HL-60/S4 treated with phorbol 12-myristate 13-acetate at 8.2 ng/mL for 4 days and 3 days (cell line): ENCODE data around the gene UCN2.

Experiments used
- in situ Hi-C: fragments of 300-500 bp; cut with MboI; formaldehyde crosslinking; loops from 2 replicates; pipeline ENCODE4 v1.15.0; 2022; ENCODE audit warnings: low sequenced_read_pairs

The UCN2 gene

GRCh38 chr3:48591886-48592518 lies 28.4 kb upstream of the UCN2 start:
- in situ Hi-C loops: no loop called here

DNA sequence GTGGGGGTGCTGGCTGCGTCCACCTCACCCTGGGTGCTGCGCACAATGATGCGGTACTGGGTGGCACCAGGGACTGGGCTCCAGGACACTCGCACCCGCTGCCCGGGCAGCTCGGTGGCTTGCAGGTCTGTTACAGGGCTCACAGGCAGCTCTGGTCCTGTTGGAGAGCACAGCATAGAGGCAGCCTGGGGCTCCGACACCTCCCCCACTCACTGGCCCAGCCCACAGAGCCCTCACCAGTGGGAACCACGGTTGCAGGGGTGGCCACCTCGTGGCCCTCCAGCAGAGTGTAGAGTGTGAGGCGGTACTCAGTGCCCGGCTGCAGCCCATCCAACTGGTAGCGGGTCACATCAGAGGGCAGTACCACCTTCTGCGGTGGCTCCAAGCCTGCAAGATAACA lies 27.9 kb upstream of the UCN2 start:
- in situ Hi-C loops: no loop called here

DNA sequence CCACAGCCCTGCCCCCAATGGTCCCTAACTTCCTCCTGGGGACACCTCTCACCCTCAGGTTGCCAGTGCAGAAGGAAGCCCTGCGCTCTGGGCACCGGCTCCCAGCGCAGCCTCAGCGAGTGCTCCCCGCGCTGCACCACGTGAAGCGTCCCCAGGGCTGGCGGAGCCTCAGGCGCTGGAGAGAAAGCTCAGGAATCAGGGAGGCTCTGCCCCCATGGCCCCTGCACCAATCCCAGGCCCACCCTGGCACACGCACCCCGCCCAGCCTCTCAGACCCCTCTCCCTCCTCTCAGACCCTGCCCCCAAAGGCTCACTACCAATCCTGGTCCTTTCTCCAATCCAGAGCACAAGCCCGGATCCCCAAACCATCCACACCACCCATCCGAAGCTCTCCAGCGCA lies 24.6 kb upstream of the UCN2 start:
- in situ Hi-C loops: no loop called here

GRCh38 chr3:48587686-48588085 lies 24.1 kb upstream of the UCN2 start:
- in situ Hi-C loops: no loop called here

GRCh38 chr3:48585411-48585810 lies 21.8 kb upstream of the UCN2 start:
- in situ Hi-C loops: no loop called here

- in situ Hi-C loops: no loop called here
Measured at GRCh38 chr3:48584836-48585235, 21.3 kb upstream of the UCN2 start.

GRCh38 chr3:48581621-48582481 lies 18.3 kb upstream of the UCN2 start:
- in situ Hi-C loops: no loop called here

- in situ Hi-C loops: no loop called here
Measured at GRCh38 chr3:48576647-48577046, 13.1 kb upstream of the UCN2 start.

DNA sequence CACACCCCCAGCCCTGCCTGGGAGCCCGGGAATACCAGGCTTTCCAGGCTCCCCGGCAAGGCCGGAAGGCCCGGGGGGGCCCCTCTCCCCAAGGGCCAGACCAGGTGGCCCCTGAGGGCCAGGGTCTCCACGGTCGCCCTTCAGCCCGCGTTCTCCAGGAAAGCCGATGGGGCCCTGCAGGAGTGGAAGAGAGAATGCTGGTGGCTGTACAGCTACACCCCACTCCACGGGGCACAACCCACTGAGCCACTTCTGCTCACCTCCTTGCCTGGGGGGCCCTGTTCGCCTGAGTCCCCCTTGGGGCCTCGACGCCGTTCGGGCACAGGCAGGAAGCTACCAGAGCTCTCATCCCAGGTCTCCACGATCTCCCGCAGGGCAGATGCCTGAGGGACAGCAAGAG lies 11.8 kb upstream of the UCN2 start:
- in situ Hi-C loops: no loop called here

GRCh38 chr3:48573973-48574585 lies 10.5 kb upstream of the UCN2 start:
- in situ Hi-C loops: no loop called here

- in situ Hi-C loops: no loop called here
Measured at GRCh38 chr3:48572517-48572916, 8.9 kb upstream of the UCN2 start.

- in situ Hi-C loops: no loop called here
Measured at GRCh38 chr3:48571938-48572337, 8.4 kb upstream of the UCN2 start.

DNA sequence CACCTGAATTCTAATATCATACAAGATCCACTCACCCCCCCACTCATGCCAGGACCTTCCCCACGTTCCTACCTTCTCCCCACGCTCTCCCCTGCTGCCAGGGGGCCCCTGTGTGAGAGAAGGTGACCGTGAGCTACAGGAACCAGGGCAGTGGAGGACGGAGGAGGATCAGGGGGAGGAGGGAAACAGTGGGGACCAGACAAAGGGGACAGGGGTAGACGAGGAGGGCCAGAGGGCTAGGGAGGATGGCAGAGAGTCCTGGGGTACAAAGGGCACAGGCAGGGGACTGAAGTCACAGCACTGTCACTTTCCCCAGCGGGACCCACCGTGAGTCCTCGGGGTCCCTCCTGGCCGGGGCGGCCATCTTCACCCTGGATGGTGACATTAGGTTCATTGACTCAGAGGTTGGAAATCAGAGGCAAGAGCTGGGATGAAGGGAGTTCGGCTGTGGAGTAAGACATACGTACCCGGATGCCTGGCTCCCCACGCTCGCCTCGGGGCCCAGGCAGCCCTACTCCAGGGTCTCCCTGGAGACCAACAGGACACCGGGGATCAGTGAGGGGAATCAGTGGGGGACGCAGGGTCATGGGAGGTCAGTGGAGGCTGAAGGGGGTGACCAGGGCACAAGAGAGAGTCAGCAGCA lies 6.3 kb upstream of the UCN2 start:
- in situ Hi-C loops: no loop called here

DNA sequence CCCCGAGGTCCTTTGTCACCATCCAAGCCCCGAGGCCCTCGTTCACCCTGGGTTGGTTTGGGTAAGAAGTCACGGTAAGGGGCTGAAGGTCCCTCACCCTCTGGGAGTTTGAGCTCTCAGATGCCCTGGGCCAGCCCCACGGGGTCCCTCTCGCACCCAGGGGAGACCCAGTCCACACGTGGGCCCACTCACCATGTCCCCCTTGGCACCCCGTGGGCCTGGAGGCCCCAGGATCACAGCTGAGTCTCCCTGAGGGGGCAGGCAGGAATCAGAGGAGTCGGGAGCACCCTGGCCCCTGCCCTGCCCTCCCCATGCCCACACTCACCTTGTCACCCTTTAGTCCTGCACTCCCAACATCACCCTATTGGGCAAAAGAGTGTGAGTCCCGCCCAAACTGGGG lies 5.8 kb upstream of the UCN2 start:
- in situ Hi-C loops: no loop called here

DNA sequence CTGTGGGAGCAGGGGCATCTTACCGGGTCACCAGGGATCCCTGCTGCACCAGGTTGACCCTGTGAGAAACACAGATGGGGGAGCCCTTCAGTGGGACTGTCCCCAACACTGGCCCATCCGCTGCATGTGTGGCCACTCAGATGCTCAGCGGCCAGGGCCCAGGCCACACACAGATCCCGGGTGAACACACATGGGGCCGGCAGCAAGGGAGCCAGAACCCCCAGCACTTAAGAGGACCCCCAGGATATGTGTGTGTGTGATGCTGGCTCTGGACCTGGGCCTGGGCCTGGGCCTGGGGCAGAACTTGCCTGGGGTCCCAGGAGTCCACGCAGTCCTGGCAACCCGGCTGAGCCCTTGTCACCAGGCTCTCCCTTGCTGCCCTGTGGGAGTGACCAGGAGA lies 4.9 kb upstream of the UCN2 start:
- in situ Hi-C loops: no loop called here

GRCh38 chr3:48567500-48567899 lies 3.9 kb upstream of the UCN2 start:
- in situ Hi-C loops: no loop called here

DNA sequence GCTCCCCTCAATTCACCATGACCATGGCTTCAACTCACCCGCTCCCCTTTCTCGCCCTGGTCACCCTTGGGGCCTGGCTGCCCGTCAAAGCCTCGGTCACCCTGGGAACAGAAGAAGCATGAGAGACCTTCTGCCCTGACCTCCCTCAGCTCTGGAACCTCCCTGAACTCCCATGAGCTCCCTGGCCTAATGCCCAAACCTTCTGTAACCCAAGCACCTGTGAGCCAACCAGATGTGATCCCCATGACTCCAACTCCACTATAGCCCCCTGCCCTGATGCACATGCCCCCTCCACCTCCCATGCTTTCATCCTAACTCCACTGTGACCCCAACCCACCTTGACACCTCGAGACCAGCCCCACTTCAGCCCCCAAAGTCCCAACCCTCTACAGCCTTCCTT lies 3.5 kb upstream of the UCN2 start:
- in situ Hi-C loops: no loop called here

DNA sequence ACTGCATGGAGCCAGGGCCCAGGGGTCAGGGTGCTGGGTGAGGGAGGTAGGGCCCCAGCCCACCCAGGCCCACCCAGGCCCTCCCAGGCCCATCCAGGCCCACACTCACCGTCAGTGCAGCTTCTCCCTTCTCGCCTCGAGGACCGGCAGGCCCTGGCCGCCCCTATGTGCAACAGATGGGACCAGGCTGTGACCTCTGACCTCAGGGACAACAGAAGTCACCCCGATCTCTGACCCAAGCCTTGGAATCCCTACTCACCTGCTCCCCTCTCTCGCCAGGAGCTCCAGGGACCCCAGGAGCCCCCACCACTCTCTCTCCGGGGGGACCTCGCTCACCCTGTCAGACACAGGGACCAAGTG lies 2.8 kb upstream of the UCN2 start:
- in situ Hi-C loops: no loop called here

DNA sequence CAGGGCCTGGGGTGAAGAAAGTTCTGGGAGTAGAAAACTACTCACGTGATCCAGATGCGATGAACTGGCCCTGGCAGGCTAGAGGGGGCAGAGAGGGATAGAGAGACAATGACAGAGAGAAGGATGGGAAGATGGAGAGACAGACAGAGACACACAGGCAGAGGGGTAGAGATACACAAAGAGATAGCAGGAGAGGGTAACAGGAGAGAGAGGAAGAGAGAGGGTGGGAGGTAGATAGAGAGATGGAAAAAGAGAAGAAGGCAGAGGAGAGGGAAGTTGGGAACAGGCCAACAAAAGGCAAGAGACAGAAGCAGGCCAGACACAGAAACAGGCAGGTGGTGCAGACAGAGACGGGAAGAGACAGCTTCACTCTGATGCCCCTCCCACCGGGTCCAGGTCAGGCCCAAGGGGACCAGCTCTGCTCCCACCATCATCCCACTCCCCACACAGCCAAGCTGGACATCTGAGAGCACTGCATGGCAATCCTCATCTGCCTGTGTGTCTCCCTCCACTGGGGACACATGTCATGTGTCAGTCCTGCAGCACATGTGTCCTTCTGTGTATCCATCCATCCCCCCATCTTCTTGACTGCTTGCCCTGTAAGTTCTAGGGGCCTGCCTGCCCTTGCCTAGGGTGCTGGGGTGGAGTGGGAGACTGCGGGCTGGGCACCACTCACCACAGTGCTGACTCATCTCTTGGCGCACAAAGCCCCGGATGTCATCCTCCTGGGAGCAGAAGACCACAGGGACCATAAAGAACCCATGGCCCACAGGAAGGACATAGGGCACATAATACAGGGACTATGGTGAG lies 2.2 kb upstream of the UCN2 start:
- in situ Hi-C loops: no loop called here

GRCh38 chr3:48565186-48565585 lies 1.6 kb upstream of the UCN2 start:
- in situ Hi-C loops: no loop called here

DNA sequence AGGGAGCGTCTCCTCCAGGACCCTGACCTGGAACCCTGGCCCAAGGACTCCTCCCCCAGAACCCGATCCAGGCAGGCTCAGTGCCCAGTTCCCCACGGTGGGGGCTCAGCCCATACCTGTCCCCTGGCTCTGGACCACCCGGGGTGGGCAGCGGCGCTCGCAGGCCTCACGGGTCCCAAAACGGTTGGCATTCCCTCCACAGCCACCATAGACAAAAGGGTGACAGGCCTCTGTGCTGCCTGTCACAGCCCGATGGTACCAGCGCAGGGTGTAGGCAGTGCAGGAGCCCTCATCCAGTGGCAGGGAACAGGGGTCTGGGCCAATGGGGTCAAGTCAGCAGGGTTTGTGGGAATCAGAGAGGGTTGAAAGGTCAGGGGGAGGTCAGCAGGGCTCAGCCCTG lies 1.1 kb upstream of the UCN2 start:
- in situ Hi-C loops: no loop called here
